ENCODE data around the gene CALR3.

DNA sequence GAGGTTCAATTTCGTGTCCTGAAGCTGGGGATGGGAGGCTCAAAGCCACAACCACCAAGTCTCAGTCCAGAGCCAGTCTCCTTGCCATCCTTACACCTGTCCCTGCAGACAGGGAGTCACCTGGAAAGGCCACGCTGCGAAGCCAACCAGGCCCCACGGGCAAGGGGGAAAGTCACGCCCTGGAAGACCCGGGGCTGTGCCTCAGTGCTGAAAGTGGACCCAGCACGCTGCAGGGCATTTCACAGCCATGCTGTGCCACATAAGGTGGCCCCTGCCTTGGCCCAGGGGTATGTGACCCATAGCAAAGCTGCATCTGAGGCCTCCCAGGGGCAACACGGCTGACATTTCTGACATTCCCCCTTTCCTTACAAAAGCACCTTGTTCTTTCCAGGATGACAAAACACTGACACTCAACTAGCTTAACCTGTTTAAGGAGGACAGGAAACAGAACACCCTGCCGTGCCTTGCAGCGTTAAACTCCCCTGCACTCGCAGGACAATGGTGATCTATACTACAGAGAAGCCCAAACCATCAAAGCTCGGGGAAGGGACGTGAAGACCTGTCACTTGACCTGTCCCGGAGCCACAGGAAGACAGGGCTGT, 31.5 kb upstream of the CALR3 start:
- TF ChIP-seq CEBPB (IDR thresholded peaks at IDR 0.05) (no peak), FOXM1 (IDR thresholded peaks at IDR 0.05; ENCODE audit: borderline replicate concordance, low read depth) (no peak), NFIC (IDR thresholded peaks at IDR 0.05) (no peak), EP300 (IDR thresholded peaks at IDR 0.05; ENCODE audit: borderline replicate concordance) (no peak)
